HG03575 (cell line): ENCODE data around the gene PARD3.

Source experiments
- ATAC-seq: cut with Tn5 transposase; IDR thresholded peaks from one replicate; pipeline ENCODE4 v1.9.1; 2021; ENCODE audit not compliant: unreplicated experiment, insufficient number of reproducible peaks, low FRiP score; ENCODE audit errors: extremely low read depth

The PARD3 gene

DNA sequence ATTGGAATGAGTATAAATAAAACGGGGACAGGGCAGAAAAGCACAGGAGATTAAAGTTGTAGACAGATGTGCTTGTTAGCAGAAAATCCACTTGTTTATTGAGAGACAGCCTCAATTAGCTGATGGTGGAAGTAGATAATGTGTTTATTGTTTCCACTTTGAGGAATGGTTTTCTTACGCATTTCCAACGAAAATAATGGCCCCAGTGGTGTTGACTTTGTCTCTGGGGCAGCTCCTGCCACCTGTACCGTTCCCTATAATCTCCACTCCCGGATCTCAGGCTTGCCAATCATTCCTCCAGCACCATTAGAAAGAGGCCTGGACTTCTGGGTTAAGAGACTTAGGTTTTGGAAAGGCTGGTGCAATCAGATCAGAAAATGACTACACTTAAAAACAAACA lies 638.7 kb downstream of the PARD3 start:
- ATAC-seq, result no peak

DNA sequence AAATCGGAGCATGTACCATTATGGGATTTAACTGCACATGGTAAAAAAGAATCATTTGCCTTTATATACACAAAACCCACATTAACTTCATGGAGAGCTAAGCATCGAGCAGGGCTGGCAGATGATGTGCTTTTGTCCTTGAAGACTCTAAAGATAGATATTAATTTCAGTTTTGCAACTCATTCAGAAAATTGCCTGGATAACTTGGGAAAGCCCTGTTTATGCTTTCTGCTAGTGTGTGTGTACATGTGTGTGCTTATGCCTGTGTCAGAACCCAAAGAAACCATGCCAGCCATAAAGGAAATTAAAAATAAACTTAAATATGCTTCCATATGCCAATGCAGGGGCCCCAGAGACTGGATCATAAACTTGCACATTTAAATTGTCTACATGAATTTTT lies 640.0 kb downstream of the PARD3 start:
- ATAC-seq, result no peak

DNA sequence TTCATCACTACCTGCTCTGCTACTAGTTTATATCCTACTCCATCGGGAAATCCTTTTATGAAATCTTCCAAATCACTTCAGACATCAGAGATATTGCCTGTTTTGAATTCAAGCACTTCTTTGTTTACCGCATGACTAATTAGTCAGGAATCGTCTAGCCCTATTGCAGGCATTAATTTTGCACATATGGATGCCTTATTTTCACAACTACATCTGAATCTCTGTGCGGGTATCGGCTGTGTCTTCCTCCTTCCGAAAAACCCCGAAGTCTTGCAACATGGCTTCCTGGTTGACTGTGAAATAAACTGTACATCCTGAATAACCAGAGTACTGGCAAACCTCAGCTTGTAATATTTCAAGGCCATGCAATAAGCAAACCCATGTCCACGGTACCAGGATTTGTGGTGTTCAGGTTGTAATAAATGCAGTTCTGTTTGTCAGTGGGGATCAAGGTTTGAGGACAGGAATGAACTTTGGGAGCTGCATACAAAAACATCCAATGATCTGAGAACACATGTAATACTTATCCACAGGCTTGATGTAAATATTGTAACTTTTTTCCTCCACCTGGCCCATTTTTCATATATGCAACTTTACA lies 642.1 kb downstream of the PARD3 start:
- no peak for ATAC-seq

DNA sequence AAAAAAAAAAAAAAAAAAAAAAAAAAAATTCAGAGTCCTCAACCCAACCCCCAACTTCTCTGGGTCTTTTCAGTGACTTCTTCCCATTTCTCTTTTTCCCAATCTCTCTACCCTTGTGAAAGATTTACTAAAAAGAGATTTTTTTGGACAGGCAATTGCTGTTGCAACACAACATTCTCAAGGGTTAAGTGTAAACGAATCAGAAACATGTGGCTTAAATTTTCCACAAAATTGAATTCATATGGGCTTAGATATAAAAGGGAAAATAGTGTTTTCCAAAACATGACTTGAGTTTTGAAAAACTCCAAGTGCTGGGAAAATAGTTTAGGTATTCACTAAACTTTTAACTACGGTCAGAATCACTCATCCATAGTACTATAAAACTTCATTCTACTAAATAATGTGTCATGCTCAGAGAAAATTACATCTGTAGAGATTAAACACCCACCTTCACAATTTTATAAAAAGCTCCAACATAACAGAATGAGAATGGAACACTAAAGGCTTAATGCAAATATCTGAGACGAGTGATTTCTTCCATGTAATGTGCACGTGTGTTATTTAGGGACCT lies 643.1 kb downstream of the PARD3 start:
- no peak for ATAC-seq

DNA sequence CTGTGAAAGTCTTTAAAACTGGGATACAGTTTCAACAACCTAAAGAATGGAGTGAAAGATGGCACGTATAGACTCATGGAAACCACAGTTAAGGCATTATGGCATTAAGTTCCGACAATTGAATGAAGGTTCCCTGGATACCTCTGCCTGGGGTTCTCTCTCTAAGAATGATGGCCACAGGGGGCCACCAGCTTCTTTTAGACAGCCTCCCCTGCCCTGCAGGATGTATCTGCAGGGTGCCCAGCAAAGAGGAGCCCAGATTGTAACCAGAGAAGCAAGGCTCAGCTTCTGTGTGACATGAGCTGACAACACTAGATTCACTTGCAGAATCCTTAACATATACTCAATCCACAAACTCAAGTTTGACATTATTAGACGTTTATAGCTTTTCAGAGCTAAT lies 645.4 kb downstream of the PARD3 start:
- ATAC-seq, result no peak

DNA sequence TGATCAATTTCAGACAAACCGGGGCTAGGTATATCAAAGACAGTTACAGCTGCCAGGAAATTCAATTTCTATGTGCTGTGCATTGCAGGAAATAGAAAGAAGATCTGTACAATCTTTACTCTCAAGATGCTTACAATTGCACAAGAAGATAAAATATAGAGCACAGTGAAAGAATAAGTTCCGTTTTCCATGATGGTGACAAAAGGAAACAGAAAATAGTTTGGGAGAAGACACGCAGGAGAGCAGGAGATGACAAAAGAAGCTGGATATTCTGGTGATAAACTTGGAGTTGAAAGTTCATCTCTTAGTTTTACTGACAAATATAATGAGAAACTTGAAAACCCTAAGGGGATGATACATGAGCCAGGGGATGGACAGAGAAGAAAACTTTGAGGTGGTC lies 646.0 kb downstream of the PARD3 start:
- no peak for ATAC-seq

DNA sequence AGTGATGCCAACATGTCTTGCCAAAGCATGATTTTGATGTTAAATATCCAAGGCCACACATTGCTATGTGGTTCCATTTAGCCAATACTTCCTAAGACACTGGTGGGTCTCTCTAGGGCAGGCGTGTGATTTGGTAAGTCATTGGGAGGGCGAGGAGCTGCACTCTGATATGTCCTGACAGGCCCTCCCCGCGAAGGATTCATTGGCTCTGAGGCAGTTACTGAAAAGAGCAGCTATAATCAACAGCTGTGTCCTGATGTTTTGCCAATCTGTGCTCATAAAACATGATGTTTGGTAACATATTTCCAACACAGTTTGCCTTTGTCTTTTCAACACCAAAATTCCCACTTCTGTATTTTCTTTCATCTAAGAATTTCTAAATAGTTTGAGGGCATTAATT lies 646.7 kb downstream of the PARD3 start:
- ATAC-seq, result no peak

DNA sequence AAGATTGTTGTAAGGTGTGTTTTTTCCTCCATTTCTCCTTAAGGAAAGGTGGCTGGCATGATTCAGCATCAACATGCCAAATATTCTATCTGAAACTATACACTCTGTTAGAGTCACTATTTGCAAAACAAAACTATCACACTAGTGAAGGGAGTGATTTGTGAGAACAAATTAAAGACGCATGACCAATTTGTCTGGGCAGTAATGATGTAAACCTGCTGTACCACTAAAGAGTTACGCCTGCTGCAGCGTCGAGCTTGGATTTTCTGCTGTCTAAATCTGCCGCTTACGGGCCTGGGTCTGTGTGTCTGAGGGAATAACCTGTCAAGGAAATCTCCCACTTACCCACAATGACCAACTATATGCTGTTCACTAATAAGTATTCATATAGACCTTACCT lies 648.3 kb downstream of the PARD3 start:
- no peak for ATAC-seq

DNA sequence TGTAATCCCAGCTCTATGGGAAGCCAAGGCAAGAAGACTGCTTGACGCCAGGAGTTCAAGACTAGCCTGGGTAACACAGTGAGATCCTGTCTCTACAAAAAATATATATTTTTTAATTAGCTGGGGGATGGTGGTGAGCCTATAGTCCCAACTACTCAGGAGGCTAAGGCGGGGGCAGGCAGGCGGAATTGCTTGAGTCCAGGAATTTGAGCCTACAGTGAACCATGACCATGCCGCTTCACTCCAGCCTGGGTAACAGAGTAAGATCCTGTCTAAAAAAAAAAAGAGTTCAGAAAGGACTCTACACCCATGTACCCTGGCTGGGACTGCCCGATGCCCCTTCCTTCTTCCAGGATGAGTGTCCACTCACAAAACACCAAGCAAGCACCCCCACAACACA lies 648.7 kb downstream of the PARD3 start:
- no peak for ATAC-seq

DNA sequence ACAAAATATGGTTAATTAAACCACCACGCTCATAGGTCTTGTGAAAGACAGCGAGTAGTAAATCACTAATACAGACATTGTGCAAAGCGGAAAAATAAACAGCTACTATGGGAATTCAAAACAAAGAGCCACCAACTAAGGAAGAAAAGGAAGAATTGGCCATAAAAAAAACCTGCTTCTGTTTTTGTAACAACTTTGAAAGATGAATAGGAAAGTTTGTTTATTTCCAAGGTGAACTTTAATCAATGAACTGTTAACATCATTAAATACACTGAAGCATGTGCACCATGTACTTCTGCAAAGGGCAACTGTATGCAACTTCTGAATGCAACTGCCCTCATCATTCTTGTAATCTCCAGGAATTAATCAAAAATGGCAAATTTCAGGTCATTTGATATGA lies 651.1 kb downstream of the PARD3 start:
- ATAC-seq, result no peak

DNA sequence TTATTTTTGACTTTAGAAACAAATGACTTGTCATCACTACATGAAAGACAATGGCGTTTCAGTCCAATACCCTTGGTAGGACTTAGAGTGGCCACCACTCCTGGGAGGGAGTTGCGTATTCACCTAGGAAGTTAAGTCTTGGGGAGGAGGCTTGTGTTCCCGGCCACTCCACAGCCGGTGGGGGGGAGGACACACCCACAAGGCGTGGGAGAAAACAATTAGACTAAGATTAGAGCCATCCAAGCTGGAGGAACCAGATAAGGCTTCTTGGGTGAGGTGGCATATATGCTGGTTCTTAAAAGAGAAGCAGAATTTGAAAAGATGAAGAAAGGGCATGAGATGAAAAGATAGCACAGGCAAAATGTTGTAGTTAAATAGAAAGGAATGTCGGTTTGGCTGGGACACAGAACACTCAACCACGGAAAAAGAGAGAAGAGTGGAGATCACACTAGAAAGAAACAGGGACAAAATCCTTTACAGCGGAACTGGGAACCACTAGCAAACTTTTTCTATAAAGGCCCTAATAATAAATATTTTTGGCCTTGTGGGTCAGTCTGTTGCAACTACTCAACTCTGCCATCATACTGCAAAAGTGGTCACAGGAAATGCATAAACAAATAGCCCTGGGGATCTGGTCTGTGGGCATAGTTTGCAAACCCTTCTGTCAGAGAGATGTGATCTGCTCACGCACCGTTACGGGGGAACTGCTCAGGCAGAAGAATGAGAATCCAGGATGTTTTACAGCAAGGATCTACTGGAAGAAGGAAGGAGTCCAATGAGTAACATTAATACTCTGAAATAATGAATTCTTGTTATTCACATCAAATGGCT lies 651.8 kb downstream of the PARD3 start:
- ATAC-seq, result no peak

DNA sequence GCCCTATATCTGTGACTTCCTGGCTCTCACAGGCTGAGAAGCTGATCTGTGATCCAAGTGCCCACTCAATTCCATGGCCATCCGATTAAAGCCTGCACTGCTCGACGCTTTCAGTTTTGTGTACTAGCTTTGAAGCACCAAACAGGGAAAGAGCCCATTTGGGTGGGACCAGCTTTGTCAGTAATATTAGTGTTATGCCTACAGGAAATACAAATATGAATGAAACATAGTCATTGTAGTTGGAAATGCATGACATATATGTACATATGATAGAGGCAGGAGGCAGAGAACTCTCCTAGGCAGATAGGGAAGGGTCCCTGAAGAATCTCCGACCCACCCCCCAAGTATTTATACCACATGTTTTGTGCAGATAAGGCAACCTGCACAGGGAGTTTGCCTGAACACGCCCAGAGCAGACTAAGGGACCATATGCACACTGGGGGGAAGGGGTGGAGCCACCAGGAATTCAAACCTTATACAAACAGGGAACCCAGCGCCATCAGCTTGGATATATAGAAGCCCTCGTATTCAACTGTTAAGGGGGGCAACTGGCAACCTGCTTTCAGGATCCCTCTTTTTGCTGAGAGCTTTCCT lies 653.2 kb downstream of the PARD3 start:
- no peak for ATAC-seq

DNA sequence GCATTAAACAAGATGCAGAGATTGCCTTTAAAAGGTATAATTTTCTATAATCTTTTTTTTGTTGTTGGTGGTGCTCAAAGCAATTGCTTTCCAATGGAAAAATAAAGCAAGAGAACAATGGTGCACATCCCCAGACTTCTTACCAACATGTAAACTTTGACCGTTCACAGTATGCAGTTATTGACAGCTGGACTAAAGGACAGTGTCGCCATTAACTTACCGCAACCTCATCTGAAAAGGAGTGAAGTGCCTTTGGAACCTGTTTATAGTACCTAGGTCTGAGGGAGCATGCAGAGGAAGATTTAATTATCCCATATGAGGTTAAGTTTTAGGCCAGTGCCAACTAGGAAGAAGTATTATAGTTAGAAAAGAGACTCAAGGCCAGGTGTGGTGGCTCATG lies 654.5 kb downstream of the PARD3 start:
- no peak for ATAC-seq

DNA sequence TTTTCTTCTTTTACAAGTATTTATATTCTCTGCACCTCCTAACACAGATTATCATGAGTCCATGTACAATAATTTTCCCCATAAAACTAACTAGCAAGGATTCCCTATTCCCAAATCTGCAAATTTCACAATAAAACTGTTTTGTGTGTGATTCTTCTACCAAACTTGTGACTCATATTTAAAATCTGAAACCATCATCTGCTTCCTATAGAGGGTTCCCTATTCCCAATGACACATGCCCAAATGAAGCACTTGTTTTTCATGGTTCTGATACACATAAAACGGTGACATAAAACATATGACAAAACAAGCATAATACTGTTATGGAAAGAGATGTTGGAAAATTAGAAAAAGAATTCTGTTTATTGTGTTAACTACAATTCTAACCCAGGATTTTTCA lies 657.6 kb downstream of the PARD3 start:
- ATAC-seq, result no peak

DNA sequence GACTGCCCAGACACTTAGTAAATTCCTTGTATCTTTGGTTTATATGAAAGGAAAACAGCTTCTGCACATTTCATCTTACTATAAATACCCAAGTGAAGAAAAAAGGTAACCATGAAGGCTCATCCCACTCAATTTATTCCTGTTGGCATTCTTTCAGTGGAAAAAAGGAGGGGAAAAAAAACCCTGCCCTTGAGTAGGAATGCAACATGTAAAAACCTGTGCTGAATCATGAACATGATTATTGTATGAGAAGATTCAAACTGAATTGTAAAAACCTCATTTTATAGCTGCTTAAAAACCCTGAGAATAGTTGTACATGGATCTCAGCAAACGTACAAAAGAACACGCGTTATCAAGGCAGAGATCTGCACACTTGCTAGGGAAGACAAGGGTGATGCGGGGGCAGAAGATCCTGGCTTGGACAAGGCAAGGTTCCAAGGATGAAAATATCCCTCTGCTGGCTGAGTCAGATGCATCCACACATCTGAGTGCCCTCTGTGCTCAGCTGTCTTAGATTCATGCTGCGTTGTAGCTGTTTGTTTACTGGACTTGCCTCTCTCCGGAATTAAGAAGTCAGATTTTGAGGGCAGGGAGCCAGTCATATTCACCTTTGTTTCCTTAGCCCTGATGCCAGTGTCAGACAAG lies 658.2 kb downstream of the PARD3 start:
- no peak for ATAC-seq

DNA sequence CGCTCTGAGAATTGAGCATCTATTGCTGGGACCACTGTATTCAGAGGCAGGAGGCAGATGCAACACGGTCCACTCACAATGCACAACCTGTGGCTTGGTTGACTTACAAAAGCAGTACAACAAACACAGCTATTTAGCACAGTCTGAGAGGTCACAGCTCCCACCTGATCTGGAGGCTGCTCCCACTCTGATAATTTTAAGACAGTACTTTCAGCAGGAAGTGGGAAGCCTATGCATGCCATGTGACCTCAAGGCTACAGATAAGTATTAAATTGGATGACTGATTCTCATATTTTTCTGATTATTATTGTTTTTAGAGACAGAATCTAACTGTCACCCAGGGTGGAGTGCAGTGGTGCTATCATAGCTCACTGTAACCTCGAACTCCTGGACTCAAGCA lies 659.3 kb downstream of the PARD3 start:
- ATAC-seq, result no peak

DNA sequence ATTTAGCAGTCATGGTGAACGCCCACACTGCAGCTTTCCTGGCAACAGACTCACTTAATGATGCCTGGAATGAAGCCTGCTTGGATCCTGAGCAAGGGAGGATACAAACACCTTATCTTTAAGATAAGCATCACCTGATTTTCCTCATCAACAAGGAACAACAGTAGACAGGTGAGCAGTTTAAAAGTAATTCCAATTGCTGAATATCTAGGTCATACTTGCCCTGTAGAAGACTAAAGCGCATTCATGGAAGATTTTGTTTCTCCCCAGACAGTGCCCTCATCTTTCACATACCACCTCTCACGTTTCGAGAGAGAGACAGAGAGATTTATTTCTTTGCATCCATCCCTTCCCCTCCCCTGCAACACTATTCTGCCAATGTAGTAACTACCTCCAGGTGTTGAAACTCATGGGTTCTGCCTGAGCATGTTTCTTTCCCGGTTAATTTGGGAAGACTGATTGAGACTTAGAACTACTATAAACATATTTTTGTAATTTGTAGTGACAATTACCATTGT lies 660.7 kb downstream of the PARD3 start:
- ATAC-seq, result no peak

DNA sequence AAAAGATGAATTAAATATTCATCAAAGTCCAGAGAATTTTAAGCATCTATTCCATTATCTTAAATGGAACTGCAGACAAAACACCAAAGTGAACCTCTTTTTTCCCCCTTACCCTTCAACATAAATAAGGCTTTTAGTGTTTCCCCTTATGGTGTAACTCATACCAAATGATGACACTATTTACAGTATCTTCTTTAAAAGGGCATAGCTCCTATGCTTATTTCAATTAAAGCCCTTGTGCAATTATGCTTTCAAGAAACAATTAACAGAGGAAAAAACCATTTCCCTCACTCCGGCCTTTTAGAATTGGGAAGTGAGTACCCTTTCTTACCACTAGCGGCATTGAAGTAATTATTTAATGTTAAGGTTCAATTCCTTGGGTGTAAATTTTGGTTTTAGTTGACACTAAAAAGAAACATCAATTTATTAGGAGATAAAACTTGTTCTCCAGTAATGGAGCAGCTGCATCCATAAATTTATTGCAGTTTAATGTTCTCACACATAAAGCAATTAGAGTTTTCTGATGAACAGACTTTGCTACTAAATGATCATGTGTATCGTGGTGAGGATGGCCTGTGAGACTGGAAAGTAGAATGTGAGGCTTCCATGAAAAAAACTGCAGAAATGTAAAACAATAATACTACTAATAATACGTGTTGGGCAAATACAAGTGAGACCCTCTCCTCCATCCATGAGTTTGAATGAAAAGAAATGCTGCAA lies 661.3 kb downstream of the PARD3 start:
- ATAC-seq, result no peak

DNA sequence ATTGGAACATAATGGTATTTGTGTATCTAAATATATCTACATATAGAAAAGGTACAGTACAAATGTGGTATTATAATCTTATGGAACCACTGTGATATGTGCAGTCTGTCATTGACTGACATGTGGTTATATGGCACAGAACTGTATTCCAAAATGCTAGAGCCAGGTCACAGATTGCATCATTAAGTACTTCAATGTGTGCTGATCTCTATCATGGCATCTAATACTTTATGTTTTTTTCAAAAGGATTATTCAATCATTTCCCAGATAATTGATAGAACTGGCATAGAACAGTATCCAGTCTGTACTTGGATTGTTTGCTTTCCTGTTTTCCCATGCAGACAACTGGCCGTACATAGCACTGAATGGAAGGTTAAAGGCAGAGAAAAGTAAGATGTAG lies 662.7 kb downstream of the PARD3 start:
- ATAC-seq, result no peak
